Gastroesophageal sphincter (tissue), 4 donors: ENCODE measurements around the gene FA2H. TPM values are rescaled to one million over a fixed set of nuclear protein-coding genes. Genes with fewer than 3 reads are reported as not detected.

Source experiments
- ATAC-seq: fragments of 150-250 bp; one replicate; pipeline ENCODE4 v1.9.1; 2016; ENCODE audit warnings: mild to moderate bottlenecking, moderate library complexity
- H3K27ac ChIP-seq, 4 donors: fragments of 200-600 bp; sonication (generic) in 3 of 4; 1 replicate in 3 of 4; 2 replicates in 1 of 4; pipeline ENCODE4 v1.5.1; 2016 to 2019
- H3K27me3 ChIP-seq: fragments of 200-600 bp; sonication (generic); one replicate; pipeline ENCODE4 v1.5.1; 2019
- H3K36me3 ChIP-seq, 2 donors: fragments of 200-600 bp; sonication (generic); one replicate each; pipeline ENCODE4 v1.5.1; 2019; ENCODE audit warnings: control low read depth in 1 of 2
- H3K4me1 ChIP-seq, 3 donors: fragments of 200-600 bp; sonication (generic); 1 replicate in 2 of 3; 2 replicates in 1 of 3; pipeline ENCODE4 v1.5.1; 2016 to 2019; ENCODE audit warnings: control low read depth in 2 of 3
- H3K4me3 ChIP-seq, 2 donors: fragments of 200-600 bp; sonication (generic); one replicate each; pipeline ENCODE4 v1.5.1; 2019; ENCODE audit warnings: mild to moderate bottlenecking in 1 of 2, moderate library complexity in 1 of 2
- H3K9me3 ChIP-seq, 3 donors: fragments of 200-600 bp; sonication (generic); one replicate each; pipeline ENCODE4 v1.5.1; 2017 to 2019; ENCODE audit warnings: control low read depth in 2 of 3
- CTCF ChIP-seq, 4 experiments: fragments of 200-600 bp in 2 of 4; fragments of 450-650 bp in 2 of 4; sonication (generic) in 1 of 4; IDR thresholded peaks; one replicate each; pipeline ENCODE4 v1.5.1; 2017 to 2019; ENCODE audit warnings: antibody characterized with exemption in 4 of 4, mild to moderate bottlenecking in 2 of 4, moderate library complexity in 2 of 4
- EP300 ChIP-seq: sonication (generic); formaldehyde crosslinking; IDR thresholded peaks from one replicate; pipeline ENCODE4 v1.6.1; 2017; ENCODE audit warnings: antibody characterized with exemption, mild to moderate bottlenecking
- POLR2A ChIP-seq, 2 donors: fragments of 450-650 bp; IDR thresholded peaks; one replicate each; pipeline ENCODE4 v1.6.1; 2017; ENCODE audit warnings: antibody characterized with exemption in 2 of 2, mild to moderate bottlenecking in 2 of 2, moderate library complexity in 1 of 2
- POLR2AphosphoS5 ChIP-seq: sonication (generic); formaldehyde crosslinking; IDR thresholded peaks from one replicate; pipeline ENCODE4 v1.6.1; 2017; ENCODE audit warnings: antibody characterized with exemption
- WGBS, 2 donors: methylation state at CpG; one replicate each; pipeline ENCODE4 v1.1.5; 2018; ENCODE audit warnings: low coverage in 1 of 2; 5-methylcytosine and 5-hydroxymethylcytosine counted together
- total RNA-seq, 4 donors: library from RNA; depleted of rRNA; stranded (reverse); fragments of >200 nt; gene quantifications; one replicate each; pipeline ENCODE4 v1.1.0, GENCODE V29; 2016

The FA2H gene
- total RNA-seq, 4 donors from 2014 or later = 0.27 to 2.2 (median 0.31) TPM; not detected in 1

- ATAC-seq = no peak
- TF ChIP-seq CTCF (IDR thresholded peaks at IDR 0.05) = no peak
- TF ChIP-seq POLR2A (IDR thresholded peaks at IDR 0.05) = no peak
- TF ChIP-seq POLR2AphosphoS5 = no peak
- no peak for TF ChIP-seq EP300
- 88 to 96% methylated on average over 1 to 3 of the region's 7 CpGs for WGBS, 2 donors
- H3K27ac ChIP-seq = no peak overlapping the region
- H3K9me3 ChIP-seq = no peaks in the 10 kb centered on the region
- H3K27me3 ChIP-seq = no peaks in the 10 kb centered on the region
- no peaks in the 10 kb centered on the region for H3K36me3 ChIP-seq
- no peaks in the 10 kb centered on the region for H3K4me1 ChIP-seq
- no peak overlapping the region for H3K4me3 ChIP-seq
Measured at GRCh38 chr16:74807052-74807646, 32.5 kb upstream of the FA2H start.

GRCh38 chr16:74800216-74800871 is 25.7 kb upstream of the FA2H start:
- H3K4me3 ChIP-seq = no peak overlapping the region
- H3K27ac ChIP-seq = no peak overlapping the region
- TF ChIP-seq EP300 = no peak
- TF ChIP-seq POLR2AphosphoS5 = no peak
- TF ChIP-seq POLR2A (IDR thresholded peaks at IDR 0.05) = no peak
- no peak for TF ChIP-seq CTCF (IDR thresholded peaks at IDR 0.05)
- no peaks in the 10 kb centered on the region for H3K36me3 ChIP-seq
- H3K27me3 ChIP-seq = peaks cover 10% of the 10 kb centered on the region
- no peaks in the 10 kb centered on the region for H3K4me1 ChIP-seq
- peaks cover 0 to 5% (median 0%) of the 10 kb centered on the region in 3 donors for H3K9me3 ChIP-seq
- ATAC-seq = no peak
- 81 to 100% methylated on average over 1 to 2 of the region's 2 CpGs for WGBS, 2 donors

- no peak overlapping the region for H3K4me3 ChIP-seq
- peaks cover 32% of the 10 kb centered on the region for H3K27me3 ChIP-seq
- TF ChIP-seq CTCF (IDR thresholded peaks at IDR 0.05) = no peak
- TF ChIP-seq EP300 = no peak
- no peak for TF ChIP-seq POLR2AphosphoS5
- TF ChIP-seq POLR2A (IDR thresholded peaks at IDR 0.05) = no peak
- no peak overlapping the region for H3K27ac ChIP-seq
- H3K9me3 ChIP-seq = peaks cover 0 to 5% (median 0%) of the 10 kb centered on the region in 3 donors
- WGBS, 2 donors = 57% methylated on average over 1 of the region's 1 CpG; no CpG with 5 or more reads in 1 of the 2 donors
- H3K36me3 ChIP-seq = no peaks in the 10 kb centered on the region
- H3K4me1 ChIP-seq = no peaks in the 10 kb centered on the region
- no peak for ATAC-seq
Measured at GRCh38 chr16:74797414-74797813, 22.8 kb upstream of the FA2H start.

GRCh38 chr16:74795104-74795503 is 20.5 kb upstream of the FA2H start:
- TF ChIP-seq POLR2A (IDR thresholded peaks at IDR 0.05) = no peak
- Histone ChIP-seq H3K27ac (no peak overlapping the region), H3K4me1 (no peaks in the 10 kb centered on the region), H3K36me3 (no peaks in the 10 kb centered on the region), H3K27me3 (peaks cover 33% of the 10 kb centered on the region), H3K9me3 (peaks cover 0 to under 1% (median 0%) of the 10 kb centered on the region in 3 donors), H3K4me3 (no peak overlapping the region)
- no peak for ATAC-seq
- 53 to 63% methylated on average over 2 of the region's 2 CpGs for WGBS, 2 donors

- no peaks in the 10 kb centered on the region for H3K4me1 ChIP-seq
- H3K27ac ChIP-seq = no peak overlapping the region
- WGBS, 2 donors = 50 to 51% methylated on average over 2 of the region's 2 CpGs
- no peak for ATAC-seq
- H3K27me3 ChIP-seq = peaks cover 33% of the 10 kb centered on the region
- no peak overlapping the region for H3K4me3 ChIP-seq
- H3K36me3 ChIP-seq = no peaks in the 10 kb centered on the region
- no peaks in the 10 kb centered on the region for H3K9me3 ChIP-seq
- TF ChIP-seq POLR2A (IDR thresholded peaks at IDR 0.05) = no peak
- no peak for TF ChIP-seq CTCF (IDR thresholded peaks at IDR 0.05)
- no peak for TF ChIP-seq POLR2AphosphoS5
- no peak for TF ChIP-seq EP300
Measured at GRCh38 chr16:74794668-74795067, 20.0 kb upstream of the FA2H start.
